Endometrial microvascular endothelial cells (primary cell): ENCODE data around the gene ZNF804B. TPM values are rescaled to one million over a fixed set of nuclear protein-coding genes. Genes with fewer than 3 reads are reported as not detected.

ENCODE experiments used
- in situ Hi-C: cut with HindIII; loops from 2 replicates; pipeline ENCODE4 v1.10.0; 2017; ENCODE audit warnings: low sequenced_read_pairs, low pct_unique_long_range_greater_than_20kb; ENCODE audit errors: inconsistent ontology term
- total RNA-seq: library from RNA; depleted of rRNA; stranded (reverse); fragments of >200 nt; gene quantifications from one replicate; pipeline ENCODE4 v1.2.3, GENCODE V29; 2015; ENCODE audit errors: inconsistent ontology term

Gene ZNF804B
- total RNA-seq, 1 donor from 2014 or later = not detected

- in situ Hi-C loops = no loop called here
These were observed 59.1 kb downstream of the ZNF804B start for GRCh38 chr7:88818552-88818951.

GRCh38 chr7:88826222-88826621 is 66.7 kb downstream of the ZNF804B start:
- in situ Hi-C loops = no loop called here

- in situ Hi-C loops = no loop called here
These were observed 75.7 kb downstream of the ZNF804B start for GRCh38 chr7:88835147-88835728.

GRCh38 chr7:88842201-88842600 is 82.7 kb downstream of the ZNF804B start:
- in situ Hi-C loops = no loop called here

GRCh38 chr7:88845091-88845490 is 85.6 kb downstream of the ZNF804B start:
- in situ Hi-C loops = no loop called here

GRCh38 chr7:88851220-88851619 is 91.7 kb downstream of the ZNF804B start:
- in situ Hi-C loops = no loop called here

- in situ Hi-C loops = no loop called here
These were observed 99.8 kb downstream of the ZNF804B start for GRCh38 chr7:88859288-88859687.

GRCh38 chr7:88866265-88866863 is 106.9 kb downstream of the ZNF804B start:
- in situ Hi-C loops = no loop called here

- in situ Hi-C loops = no loop called here
These were observed 107.7 kb downstream of the ZNF804B start for GRCh38 chr7:88867158-88867557.

GRCh38 chr7:88868456-88868855 is 109.0 kb downstream of the ZNF804B start:
- in situ Hi-C loops = no loop called here

- in situ Hi-C loops = no loop called here
These were observed 121.6 kb downstream of the ZNF804B start for GRCh38 chr7:88881136-88881535.

- in situ Hi-C loops = no loop called here
These were observed 125.6 kb downstream of the ZNF804B start for GRCh38 chr7:88885131-88885530.

- in situ Hi-C loops = no loop called here
These were observed 129.2 kb downstream of the ZNF804B start for GRCh38 chr7:88888684-88889083.

GRCh38 chr7:88910516-88910915 is 151.0 kb downstream of the ZNF804B start:
- in situ Hi-C loops = no loop called here

- in situ Hi-C loops = no loop called here
These were observed 153.4 kb downstream of the ZNF804B start for GRCh38 chr7:88912852-88913251.

GRCh38 chr7:88915615-88916014 is 156.1 kb downstream of the ZNF804B start:
- in situ Hi-C loops = no loop called here

GRCh38 chr7:88919478-88920131 is 160.1 kb downstream of the ZNF804B start:
- in situ Hi-C loops = no loop called here

- in situ Hi-C loops = no loop called here
These were observed 163.4 kb downstream of the ZNF804B start for GRCh38 chr7:88922944-88923343.

- in situ Hi-C loops = no loop called here
These were observed 168.8 kb downstream of the ZNF804B start for GRCh38 chr7:88928276-88928675.

- in situ Hi-C loops = no loop called here
These were observed 170.2 kb downstream of the ZNF804B start for GRCh38 chr7:88929719-88930118.
